GM10847 (cell line): Measurements from ENCODE around the gene KCNQ5.

Experiments
- POLR2A ChIP-seq: IDR thresholded peaks from 2 replicates; pipeline ENCODE4 v1.6.1; 2011; ENCODE audit not compliant: insufficient read length; ENCODE audit errors: extremely low read depth

The KCNQ5 gene

GRCh38 chr6:72822691-72823090 lies 200.8 kb downstream of the KCNQ5 start:
- no peak for TF ChIP-seq POLR2A

DNA sequence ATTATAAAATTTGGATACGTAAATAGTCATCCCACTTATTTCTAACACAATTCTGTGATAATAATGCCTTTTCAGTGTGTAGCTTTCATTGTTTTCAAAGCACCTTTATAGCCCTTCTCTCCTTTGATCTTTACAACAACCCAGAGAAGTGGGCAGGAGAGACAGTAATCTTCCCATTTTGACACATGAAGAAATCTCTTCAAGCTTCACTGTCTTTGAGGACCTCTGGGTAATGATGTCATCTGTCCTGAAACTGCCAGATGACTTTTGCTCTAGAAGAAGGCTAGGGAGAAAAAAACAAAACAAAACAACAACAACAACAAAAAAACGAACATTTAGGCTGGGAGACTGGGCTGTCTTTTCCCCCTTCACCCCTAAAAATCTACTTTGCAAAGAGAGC lies 203.0 kb downstream of the KCNQ5 start:
- TF ChIP-seq POLR2A, result no peak

DNA sequence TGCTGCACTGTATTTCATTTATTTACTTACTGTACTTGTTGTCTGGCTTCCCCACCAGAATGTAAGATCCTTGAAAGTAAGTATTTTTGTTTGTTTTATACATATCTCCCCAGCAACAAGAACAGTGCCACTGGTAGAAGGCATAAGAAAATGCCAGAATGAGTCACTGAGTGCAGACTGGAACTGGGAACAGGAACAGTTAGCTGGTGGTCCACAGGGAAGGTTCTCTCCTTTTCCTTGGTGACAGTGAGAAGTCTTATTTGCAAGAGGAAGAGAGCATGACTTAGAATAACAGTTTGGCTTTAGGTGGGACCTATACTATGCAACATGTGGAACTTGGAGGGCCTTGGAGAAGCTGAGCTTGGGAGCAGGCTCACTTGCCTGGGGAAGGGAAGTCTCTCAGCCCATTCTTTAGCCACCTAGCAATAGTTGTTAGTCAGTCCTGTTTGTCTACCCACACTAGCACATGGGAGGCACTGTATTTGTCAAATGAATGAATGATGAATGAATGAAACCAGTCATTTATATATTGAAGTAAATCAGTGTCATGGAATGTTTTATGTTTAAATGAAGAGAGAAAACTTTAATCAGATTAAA lies 203.5 kb downstream of the KCNQ5 start:
- TF ChIP-seq POLR2A, result no peak

DNA sequence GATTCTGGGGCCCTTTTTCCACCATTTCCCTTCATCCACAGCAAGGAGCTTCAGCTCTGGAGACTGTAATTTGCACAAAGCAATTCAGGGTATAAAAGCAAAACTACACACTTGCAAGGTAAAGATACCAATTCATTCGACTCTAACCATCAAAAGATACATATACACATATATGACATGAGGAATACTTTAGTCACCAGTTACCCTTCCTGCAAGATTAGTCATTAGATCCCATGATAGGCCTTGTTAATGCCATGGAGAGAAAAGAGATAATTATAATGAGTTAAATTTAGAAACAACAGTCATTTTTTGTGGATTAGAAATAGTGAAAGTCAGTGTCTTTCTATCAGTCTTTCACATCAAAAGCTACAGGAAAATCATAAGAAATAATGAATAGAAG lies 204.2 kb downstream of the KCNQ5 start:
- no peak for TF ChIP-seq POLR2A

DNA sequence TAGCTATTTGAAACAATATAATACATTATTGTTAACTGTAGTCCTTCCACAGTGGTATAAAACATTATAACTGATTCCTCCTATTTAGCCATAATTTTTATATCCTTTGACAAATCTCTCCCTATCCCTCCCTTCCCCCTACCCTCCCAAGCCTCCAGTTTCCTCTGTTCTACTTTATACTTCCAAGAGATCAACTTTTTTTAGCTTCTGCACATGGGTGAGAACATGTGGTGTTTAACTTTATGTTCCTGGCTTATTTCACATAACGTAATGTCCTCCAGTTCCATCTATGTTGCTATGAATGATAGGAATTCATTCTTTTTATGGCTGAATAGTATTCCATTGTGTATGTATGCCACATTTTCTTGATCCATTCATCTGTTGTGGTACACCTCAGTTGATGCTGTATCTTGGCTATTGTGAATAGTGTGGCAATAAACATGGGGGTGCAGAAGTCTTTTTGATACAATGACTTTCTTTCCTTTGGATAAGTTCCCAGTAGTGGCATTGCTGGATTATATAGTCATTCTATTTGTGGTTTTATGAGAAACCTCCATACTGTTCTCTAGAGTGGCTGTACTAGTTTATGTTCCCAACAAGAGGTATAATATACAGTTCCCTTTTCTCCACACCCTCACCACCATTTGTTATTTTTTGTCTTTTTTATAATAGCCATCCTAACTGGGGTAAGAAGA lies 205.0 kb downstream of the KCNQ5 start:
- no peak for TF ChIP-seq POLR2A

DNA sequence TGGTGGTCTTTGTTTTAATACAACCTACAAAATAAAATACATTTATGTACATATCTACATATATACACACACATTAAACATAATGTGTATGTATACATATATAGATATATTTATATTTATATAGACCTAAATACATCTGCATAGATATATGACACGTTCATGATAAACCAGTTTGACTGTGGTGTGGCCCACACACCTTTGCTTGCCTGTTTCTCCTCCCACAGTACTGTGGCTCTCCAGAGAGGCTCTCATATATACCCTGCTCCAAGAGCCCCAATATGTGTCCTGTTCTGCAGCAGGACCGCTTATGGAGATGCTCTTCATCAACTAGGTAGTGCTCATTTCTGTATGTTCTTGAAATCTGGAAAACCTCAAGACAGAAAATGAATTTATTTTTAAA lies 207.0 kb downstream of the KCNQ5 start:
- no peak for TF ChIP-seq POLR2A

GRCh38 chr6:72832271-72832670 lies 210.4 kb downstream of the KCNQ5 start:
- TF ChIP-seq POLR2A, result no peak

DNA sequence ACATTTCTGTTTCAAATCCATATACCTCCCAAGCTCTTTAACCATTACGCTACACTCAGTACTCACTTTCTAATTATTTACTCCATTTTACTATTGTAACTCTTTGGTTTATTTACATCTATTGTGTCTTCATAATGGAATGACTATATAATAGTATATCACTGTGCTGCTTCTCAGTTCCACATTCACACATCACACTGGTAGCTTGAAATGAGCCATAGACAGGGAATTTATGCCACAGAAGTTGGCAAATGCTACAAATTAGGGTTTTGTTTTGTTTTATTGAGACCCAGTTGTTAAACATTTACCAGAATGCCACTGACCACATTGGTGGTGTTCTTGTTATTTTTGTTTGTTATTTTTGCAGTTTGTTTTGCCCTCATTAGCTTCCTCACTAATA lies 213.9 kb downstream of the KCNQ5 start:
- no peak for TF ChIP-seq POLR2A

- TF ChIP-seq POLR2A, result no peak
Measured at GRCh38 chr6:72836971-72837370, 215.1 kb downstream of the KCNQ5 start.

DNA sequence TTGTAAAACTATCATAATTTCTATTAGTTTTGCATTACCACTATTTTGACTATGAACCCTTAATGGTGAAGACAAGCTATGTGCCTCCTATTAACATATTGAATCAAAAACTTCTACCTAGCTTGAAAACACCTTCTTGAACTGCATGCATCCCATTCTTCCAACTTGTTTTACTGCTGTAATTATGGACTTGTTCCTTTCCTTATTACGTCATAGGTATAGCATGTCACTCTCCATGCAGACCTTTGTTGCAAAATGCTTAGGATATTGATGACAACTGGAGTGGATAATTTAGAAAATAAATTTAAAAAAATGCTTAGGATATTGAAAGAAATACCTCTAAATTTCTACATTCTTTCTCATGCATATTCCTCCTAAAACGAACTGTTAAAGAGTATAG lies 219.3 kb downstream of the KCNQ5 start:
- no peak for TF ChIP-seq POLR2A

DNA sequence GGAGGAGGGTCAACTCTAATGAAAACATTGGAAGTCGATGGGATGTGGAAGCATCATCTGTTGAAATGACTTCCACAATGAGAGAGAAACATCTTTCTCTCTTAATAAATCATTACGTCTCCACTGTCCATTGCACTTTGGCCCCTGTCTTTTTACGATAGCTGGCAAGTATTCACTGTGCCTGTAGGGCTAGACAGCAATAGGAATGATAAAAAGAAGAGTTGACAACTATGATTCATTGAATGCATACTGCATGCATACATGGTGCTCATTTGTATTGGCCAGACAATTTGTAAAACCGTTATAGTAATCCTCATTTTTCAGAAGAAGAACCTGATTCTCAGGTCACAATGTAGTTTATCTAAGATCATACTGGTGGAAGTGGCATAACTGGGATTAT lies 220.3 kb downstream of the KCNQ5 start:
- no peak for TF ChIP-seq POLR2A

- no peak for TF ChIP-seq POLR2A
Measured at GRCh38 chr6:72844614-72845013, 222.8 kb downstream of the KCNQ5 start.

DNA sequence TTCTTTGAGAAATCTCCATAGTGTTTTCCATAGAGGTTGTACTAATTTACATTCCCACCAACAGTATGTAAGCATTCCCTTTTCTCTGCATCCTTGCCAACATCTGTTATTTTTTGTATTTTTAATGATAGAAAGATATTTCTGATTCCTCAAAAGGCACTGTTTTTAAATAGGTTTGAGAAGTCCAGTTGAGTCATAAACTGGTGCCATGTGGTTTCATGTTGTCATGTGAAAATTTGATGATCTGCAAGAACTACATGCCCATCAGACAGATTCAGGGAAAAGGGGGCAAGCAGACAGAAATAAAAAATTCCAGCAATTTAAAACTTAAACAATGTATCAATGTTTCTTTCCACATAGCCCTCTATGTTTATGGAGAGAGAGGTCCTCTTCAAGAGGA lies 227.5 kb downstream of the KCNQ5 start:
- TF ChIP-seq POLR2A, result no peak

- no peak for TF ChIP-seq POLR2A
Measured at GRCh38 chr6:72850040-72850439, 228.2 kb downstream of the KCNQ5 start.

DNA sequence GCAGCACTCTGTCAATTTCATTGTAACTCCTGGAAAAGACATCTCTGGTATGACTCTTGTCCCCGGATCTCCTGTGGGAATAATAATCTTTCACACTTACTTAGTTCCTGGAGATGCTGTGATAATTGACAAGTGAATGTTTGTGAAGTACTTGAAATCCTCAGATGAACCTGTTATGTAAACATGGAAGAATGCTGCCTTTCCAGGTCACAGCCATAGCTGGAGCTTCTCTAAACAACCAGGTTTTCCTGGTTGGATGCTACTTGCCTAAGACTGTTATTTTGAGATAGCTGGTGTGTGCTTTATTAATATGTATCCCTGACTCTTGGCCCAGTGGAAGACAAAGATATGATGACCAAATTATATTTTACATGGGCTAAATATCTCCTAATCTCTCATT lies 228.6 kb downstream of the KCNQ5 start:
- no peak for TF ChIP-seq POLR2A

- TF ChIP-seq POLR2A, result no peak
Measured at GRCh38 chr6:72855471-72855870, 233.6 kb downstream of the KCNQ5 start.

DNA sequence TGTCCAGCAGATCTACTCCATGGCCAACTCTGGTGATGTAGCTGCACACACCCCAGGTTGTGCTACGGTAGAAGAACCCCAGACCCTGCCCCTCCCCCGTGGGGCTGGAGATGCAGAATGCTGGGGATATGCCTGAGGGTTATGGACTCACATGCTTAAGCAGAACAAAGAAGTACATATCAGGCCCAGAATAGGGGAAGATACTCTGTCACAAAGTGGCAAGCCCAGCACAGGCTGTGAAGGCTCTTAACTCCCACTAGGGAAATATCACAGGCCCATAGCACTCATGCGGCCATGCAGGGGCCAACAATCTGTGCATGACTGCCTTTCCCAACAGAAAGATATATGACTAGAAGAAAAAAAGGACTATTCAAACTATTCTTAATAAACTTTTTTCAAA lies 234.9 kb downstream of the KCNQ5 start:
- no peak for TF ChIP-seq POLR2A

GRCh38 chr6:72857791-72858585 lies 236.1 kb downstream of the KCNQ5 start:
- TF ChIP-seq POLR2A, result no peak
